Calu3 (cell line): ENCODE data around the gene TDRD9. TPM values are rescaled to one million over a fixed set of nuclear protein-coding genes. Genes with fewer than 3 reads are reported as not detected.

Experiments used
- BruUV-seq: library from RNA; stranded (reverse); fragments of 400-500 nt; replicated peaks from 2 replicates; lab custom pipeline; 2021; lab: Mats Ljungman, UMichigan
- CTCF ChIA-PET: fragments of 300-600 bp; sonication (Branson Sonifier 250); formaldehyde crosslinking; loops from one replicate; lab custom pipeline; 2022; ENCODE audit warnings: antibody characterized with exemption; lab: Charles Lee
- DNase-seq: peaks from one replicate; pipeline ENCODE4 v3.0.0; 2022
- H3K27ac Mint-ChIP-seq: one replicate; pipeline ENCODE4 v1.8.0; 2022; ENCODE audit warnings: mixed read lengths; ENCODE audit not compliant: unreplicated experiment
- H3K27me3 Mint-ChIP-seq: one replicate; pipeline ENCODE4 v1.8.0; 2022; ENCODE audit warnings: mixed read lengths; ENCODE audit not compliant: unreplicated experiment
- H3K36me3 Mint-ChIP-seq: one replicate; pipeline ENCODE4 v1.8.0; 2022; ENCODE audit warnings: mild to moderate bottlenecking, moderate library complexity, mixed read lengths; ENCODE audit not compliant: insufficient read depth, unreplicated experiment
- H3K4me1 Mint-ChIP-seq: one replicate; pipeline ENCODE4 v1.8.0; 2022; ENCODE audit warnings: mild to moderate bottlenecking, low read depth, mixed read lengths; ENCODE audit not compliant: unreplicated experiment
- H3K4me3 Mint-ChIP-seq: one replicate; pipeline ENCODE4 v1.8.0; 2022; ENCODE audit warnings: mild to moderate bottlenecking, low read depth, moderate library complexity, mixed read lengths; ENCODE audit not compliant: unreplicated experiment
- H3K9me3 Mint-ChIP-seq: one replicate; pipeline ENCODE4 v1.8.0; 2022; ENCODE audit warnings: low read depth, mixed read lengths; ENCODE audit not compliant: unreplicated experiment
- intact Hi-C: fragments of 100-400 bp; cut with micrococcal nuclease; formaldehyde crosslinking; loops from one replicate; pipeline ENCODE4 v1.10.0; 2022; ENCODE audit not compliant: unreplicated experiment
- total RNA-seq: library from RNA; stranded (reverse); gene quantifications from 2 replicates; pipeline ENCODE4 v1.2.3, GENCODE V29; 2022
- TF ChIP-seq, protein P1 (sequence below): fragments of 200-600 bp; IDR thresholded peaks from one replicate; pipeline ENCODE4 v1.8.0; 2022; ENCODE audit warnings: antibody characterized with exemption; ENCODE audit not compliant: unreplicated experiment

Gene TDRD9
- total RNA-seq, 1 experiment from 2014 or later: not detected

DNA sequence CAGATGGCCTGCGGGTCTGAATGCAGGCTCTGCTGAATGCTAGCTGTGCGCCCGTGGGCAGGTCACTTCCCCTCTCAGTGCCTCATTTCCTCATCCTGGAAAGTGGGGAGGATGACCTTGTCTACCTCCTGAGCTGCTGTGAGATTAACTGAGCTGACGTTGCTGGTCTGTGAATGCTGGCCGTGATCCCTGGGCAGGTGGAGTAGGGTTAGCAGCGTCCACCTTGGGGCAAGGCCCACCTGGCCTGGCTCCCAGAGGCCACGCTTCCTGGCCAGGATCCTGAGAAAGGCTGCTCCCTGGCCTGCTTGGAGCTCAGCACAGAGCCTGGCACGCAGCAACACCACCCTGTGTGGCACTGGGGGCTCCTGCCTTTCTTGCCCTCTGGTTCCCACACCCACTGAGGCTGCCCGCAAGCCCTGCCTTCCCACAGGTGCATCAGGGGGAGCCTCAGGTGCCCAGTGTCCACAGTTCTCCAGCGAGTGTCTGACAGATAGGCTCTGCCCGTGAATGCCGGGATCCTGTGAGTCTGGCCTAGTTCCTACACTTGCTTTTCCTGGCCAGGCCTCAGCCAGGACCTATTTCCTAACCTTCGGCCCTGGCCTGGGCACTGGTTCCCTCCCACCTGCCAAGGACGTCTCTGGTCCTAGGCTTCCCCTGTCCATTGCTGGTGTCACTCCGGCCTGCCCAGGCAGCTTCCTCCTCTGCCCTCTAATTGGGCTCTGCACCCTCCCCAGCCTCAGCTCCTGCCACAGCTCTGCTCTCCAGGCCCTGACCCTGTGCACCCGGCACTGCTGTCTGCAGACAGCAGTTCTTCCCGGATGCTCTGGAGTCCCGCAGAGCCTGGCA is 37.2 kb upstream of the TDRD9 start:
- no peak overlapping the region for H3K4me3 Mint-ChIP-seq
- no peaks in the 10 kb centered on the region for H3K27me3 Mint-ChIP-seq
- H3K4me1 Mint-ChIP-seq: peaks cover 18% of the 10 kb centered on the region
- TF ChIP-seq, protein P1, sequence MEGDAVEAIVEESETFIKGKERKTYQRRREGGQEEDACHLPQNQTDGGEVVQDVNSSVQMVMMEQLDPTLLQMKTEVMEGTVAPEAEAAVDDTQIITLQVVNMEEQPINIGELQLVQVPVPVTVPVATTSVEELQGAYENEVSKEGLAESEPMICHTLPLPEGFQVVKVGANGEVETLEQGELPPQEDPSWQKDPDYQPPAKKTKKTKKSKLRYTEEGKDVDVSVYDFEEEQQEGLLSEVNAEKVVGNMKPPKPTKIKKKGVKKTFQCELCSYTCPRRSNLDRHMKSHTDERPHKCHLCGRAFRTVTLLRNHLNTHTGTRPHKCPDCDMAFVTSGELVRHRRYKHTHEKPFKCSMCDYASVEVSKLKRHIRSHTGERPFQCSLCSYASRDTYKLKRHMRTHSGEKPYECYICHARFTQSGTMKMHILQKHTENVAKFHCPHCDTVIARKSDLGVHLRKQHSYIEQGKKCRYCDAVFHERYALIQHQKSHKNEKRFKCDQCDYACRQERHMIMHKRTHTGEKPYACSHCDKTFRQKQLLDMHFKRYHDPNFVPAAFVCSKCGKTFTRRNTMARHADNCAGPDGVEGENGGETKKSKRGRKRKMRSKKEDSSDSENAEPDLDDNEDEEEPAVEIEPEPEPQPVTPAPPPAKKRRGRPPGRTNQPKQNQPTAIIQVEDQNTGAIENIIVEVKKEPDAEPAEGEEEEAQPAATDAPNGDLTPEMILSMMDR: no peak
- no peak for DNase-seq
- no peaks in the 10 kb centered on the region for H3K9me3 Mint-ChIP-seq
- no peaks in the 10 kb centered on the region for H3K36me3 Mint-ChIP-seq
- H3K27ac Mint-ChIP-seq: no peak overlapping the region
- CTCF ChIA-PET: interaction anchor here (2.1 kb wide), 1 partner anchor 10 kb away, joined by 5 read pairs; no protein-coding TSS in a partner anchor
- BruUV-seq: no TSS peak
- intact Hi-C loops: no loop called here

DNA sequence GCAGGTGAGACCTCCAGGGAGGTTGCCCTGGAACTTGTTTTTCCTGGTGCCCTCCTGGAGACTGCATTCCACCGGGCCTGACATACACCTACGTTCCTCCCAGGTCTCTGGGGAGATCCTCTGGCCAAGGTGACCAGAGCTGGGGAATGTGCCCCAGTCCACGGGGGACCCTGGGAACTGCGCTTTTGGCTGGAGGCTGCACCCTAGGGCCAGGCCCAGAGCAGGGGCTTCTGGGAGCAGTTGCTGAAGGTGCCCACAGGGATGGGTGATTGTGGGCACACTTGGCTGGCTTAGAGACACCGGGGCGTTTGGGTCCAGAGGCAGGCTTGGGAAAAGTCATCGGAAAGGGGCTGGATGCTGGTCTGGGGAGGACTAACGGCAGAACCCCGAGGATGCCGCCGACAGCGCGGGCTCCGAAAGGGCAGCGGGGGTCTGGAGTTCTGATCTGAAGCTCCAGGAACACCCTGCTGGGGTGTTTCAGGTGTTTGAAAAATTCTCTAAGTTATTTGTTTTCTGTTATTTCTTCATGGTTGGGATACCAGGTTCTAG is 36.5 kb upstream of the TDRD9 start:
- intact Hi-C loops: no loop called here
- CTCF ChIA-PET: interaction anchor here (2.1 kb wide), 1 partner anchor 9 kb away, joined by 5 read pairs; no protein-coding TSS in a partner anchor
- Mint-ChIP-seq H3K36me3 (no peaks in the 10 kb centered on the region), H3K4me1 (peaks cover 23% of the 10 kb centered on the region), H3K9me3 (peaks cover 4% of the 10 kb centered on the region), H3K27ac (no peak overlapping the region), H3K27me3 (no peaks in the 10 kb centered on the region), H3K4me3 (no peak overlapping the region)
- no TSS peak for BruUV-seq
- TF ChIP-seq, protein P1: no peak
- no peak for DNase-seq

DNA sequence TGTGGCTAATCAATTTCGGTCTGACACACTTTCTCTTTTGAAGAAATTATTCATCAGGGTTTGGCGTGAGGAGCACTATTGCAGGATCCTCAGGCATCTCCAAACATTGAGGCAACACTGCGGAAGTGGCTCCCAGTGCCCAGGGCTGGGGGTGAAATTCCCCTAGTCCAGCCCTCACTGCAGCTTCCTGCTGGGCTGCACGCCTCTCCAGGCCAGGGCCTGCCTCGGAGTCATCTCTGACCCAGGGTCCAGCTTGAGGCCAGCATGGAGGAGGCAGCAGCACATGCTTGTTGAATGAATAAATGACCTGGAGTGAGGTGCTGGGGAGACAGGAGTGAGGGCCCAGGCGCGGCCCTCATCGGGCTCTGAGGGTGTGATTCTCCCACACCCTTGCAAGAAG is 36.0 kb upstream of the TDRD9 start:
- intact Hi-C loops: no loop called here
- DNase-seq: no peak
- Mint-ChIP-seq H3K27me3 (no peaks in the 10 kb centered on the region), H3K4me3 (no peak overlapping the region), H3K9me3 (peaks cover 4% of the 10 kb centered on the region), H3K36me3 (no peaks in the 10 kb centered on the region), H3K4me1 (peaks cover 29% of the 10 kb centered on the region), H3K27ac (no peak overlapping the region)
- TF ChIP-seq, protein P1: no peak
- BruUV-seq: no TSS peak
- CTCF ChIA-PET: interaction anchor here (2.1 kb wide), 1 partner anchor 8 kb away, joined by 5 read pairs; no protein-coding TSS in a partner anchor

DNA sequence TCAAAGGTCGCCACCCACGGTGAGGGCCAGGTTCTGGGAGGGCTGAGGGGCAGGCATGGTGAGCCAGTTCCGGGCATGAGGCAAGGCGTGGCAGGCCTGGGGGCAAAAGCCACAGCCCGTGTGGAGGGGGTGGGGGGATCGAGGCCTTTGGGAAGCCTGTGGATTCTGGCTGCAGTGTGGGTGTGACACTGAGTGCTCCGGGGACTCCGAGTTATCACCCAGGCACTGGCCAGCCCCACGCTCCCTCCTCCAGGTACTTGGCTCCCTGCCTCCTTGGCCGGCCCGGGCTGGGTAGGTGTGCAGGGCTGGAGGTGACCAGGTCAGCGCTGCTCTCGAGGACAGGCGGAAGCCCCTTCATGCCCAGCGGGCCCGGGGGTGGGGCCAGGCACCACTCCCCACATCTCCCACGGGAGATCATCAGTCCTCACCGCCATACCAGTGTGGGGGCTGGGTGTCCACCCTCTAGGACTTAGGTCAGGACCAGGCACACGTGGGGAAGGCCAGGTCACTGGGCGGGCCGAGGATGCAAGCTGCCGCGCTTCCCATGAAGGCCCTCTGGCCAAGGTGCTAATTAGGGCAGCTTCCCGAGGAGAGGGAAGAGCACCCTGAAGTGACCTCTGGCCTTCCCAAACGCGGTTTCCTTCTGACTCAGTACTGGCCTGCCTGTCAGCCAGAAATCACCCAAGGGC is 34.1 kb upstream of the TDRD9 start:
- H3K27ac Mint-ChIP-seq: no peak overlapping the region
- no peak overlapping the region for H3K4me3 Mint-ChIP-seq
- CTCF ChIA-PET: no interaction called here
- no peak for DNase-seq
- TF ChIP-seq, protein P1: no peak
- peaks cover 4% of the 10 kb centered on the region for H3K9me3 Mint-ChIP-seq
- H3K36me3 Mint-ChIP-seq: no peaks in the 10 kb centered on the region
- intact Hi-C loops: no loop called here
- H3K4me1 Mint-ChIP-seq: peaks cover 38% of the 10 kb centered on the region
- BruUV-seq: no TSS peak
- H3K27me3 Mint-ChIP-seq: no peaks in the 10 kb centered on the region
